GM18870 (cell line): ENCODE measurements around the gene NUMB.

Source experiments
- ATAC-seq: cut with Tn5 transposase; IDR thresholded peaks from one replicate; pipeline ENCODE4 v1.9.1; 2021; ENCODE audit warnings: moderate library complexity; ENCODE audit not compliant: unreplicated experiment

NUMB gene

GRCh38 chr14:73249564-73250316, 208.6 kb downstream of the NUMB start:
- ATAC-seq: no peak

- no peak for ATAC-seq
Observed at GRCh38 chr14:73249108-73249507, 209.2 kb downstream of the NUMB start.

GRCh38 chr14:73248108-73248868, 210.1 kb downstream of the NUMB start:
- ATAC-seq: no peak

- ATAC-seq: no peak
Observed at GRCh38 chr14:73246387-73247150, 211.8 kb downstream of the NUMB start.

GRCh38 chr14:73245480-73246325, 212.6 kb downstream of the NUMB start:
- no peak for ATAC-seq

- ATAC-seq: no peak
Observed at GRCh38 chr14:73244541-73245290, 213.6 kb downstream of the NUMB start.

- no peak for ATAC-seq
Observed at GRCh38 chr14:73243748-73244147, 214.6 kb downstream of the NUMB start.

GRCh38 chr14:73243341-73243740, 215.0 kb downstream of the NUMB start:
- ATAC-seq: no peak

- no peak for ATAC-seq
Observed at GRCh38 chr14:73242357-73242901, 215.9 kb downstream of the NUMB start.

- ATAC-seq: no peak
Observed at GRCh38 chr14:73241481-73242165, 216.7 kb downstream of the NUMB start.

GRCh38 chr14:73240816-73241480, 217.4 kb downstream of the NUMB start:
- no peak for ATAC-seq

- no peak for ATAC-seq
Observed at GRCh38 chr14:73239393-73240241, 218.7 kb downstream of the NUMB start.

- ATAC-seq: no peak
Observed at GRCh38 chr14:73238941-73239340, 219.4 kb downstream of the NUMB start.

- no peak for ATAC-seq
Observed at GRCh38 chr14:73238424-73238852, 219.9 kb downstream of the NUMB start.

GRCh38 chr14:73237786-73238423, 220.4 kb downstream of the NUMB start:
- ATAC-seq: no peak

- ATAC-seq: no peak
Observed at GRCh38 chr14:73237219-73237785, 221.0 kb downstream of the NUMB start, which contains the start of gene PAPLN. TSS of gene PAPLN (plus strand) at chr14:73237506. CDS start at chr14:73239779, 2,273 bp downstream.
